Mucosa of descending colon (tissue), 3 donors: ENCODE data around the gene MRPL49. TPM values are rescaled to one million over a fixed set of nuclear protein-coding genes. Genes with fewer than 3 reads are reported as not detected.

Experiments used
- ATAC-seq: fragments of 200-7000 bp; cut with Tn5 transposase; one replicate; pipeline ENCODE4 v1.9.1; 2020; ENCODE audit warnings: mild to moderate bottlenecking, moderate library complexity
- DNase-seq, 3 donors: peaks; one replicate each; pipeline ENCODE4 v3.0.0-alpha.2; 2020
- H3K36me3 ChIP-seq: fragments of 200-600 bp; one replicate; pipeline ENCODE4 v1.8.0; 2021; ENCODE audit warnings: low read depth, mild to moderate bottlenecking
- H3K4me1 ChIP-seq: fragments of 200-600 bp; one replicate; pipeline ENCODE4 v1.8.0; 2021; ENCODE audit warnings: low read depth, mild to moderate bottlenecking
- H3K4me3 ChIP-seq: fragments of 200-600 bp; one replicate; pipeline ENCODE4 v1.8.0; 2021; ENCODE audit warnings: mild to moderate bottlenecking
- H3K9me3 ChIP-seq: fragments of 200-600 bp; one replicate; pipeline ENCODE4 v1.8.0; 2021; ENCODE audit warnings: mild to moderate bottlenecking
- intact Hi-C, 2 donors: fragments of 100-400 bp; cut with DNase I in 1 of 2; cut with micrococcal nuclease in 1 of 2; formaldehyde crosslinking; loops; one replicate each; pipeline versions ENCODE4 v1.11.0 to v1.11.1; 2022; cut with DNase I, micrococcal nuclease
- total RNA-seq, 3 donors: library from RNA; stranded (reverse); fragmentation: NEBNext Ultra II Directional in 2 of 3; extraction: Animal tissue kit (Norgen Biotek cat#: 25700) in 2 of 3; gene quantifications; one replicate each; pipeline versions ENCODE4 v1.2.1 to v1.2.4, GENCODE V29; 2021 to 2023
- TF ChIP-seq, protein P1 (sequence below): fragments of 200-600 bp; IDR thresholded peaks from one replicate; pipeline ENCODE4 v1.8.0; 2022; ENCODE audit warnings: antibody characterized with exemption, mild to moderate bottlenecking
- donor health status: DM: no; HTN: no; CAD: no; lungs with moderate emphysema.
- donor health status: DM: no; HTN: no; CAD: no.
- donor health status: DM: no; HTN: yes; CAD: no.

MRPL49 gene
- total RNA-seq, 3 donors from 2014 or later = 42.6 to 48.5 (median 45.4) TPM

GRCh38 chr11:65157336-65157735, 35.2 kb downstream of the MRPL49 start:
- H3K36me3 ChIP-seq = no peaks in the 10 kb centered on the region
- DNase-seq (no peak), ATAC-seq (no peak)
- TF ChIP-seq, protein P1, sequence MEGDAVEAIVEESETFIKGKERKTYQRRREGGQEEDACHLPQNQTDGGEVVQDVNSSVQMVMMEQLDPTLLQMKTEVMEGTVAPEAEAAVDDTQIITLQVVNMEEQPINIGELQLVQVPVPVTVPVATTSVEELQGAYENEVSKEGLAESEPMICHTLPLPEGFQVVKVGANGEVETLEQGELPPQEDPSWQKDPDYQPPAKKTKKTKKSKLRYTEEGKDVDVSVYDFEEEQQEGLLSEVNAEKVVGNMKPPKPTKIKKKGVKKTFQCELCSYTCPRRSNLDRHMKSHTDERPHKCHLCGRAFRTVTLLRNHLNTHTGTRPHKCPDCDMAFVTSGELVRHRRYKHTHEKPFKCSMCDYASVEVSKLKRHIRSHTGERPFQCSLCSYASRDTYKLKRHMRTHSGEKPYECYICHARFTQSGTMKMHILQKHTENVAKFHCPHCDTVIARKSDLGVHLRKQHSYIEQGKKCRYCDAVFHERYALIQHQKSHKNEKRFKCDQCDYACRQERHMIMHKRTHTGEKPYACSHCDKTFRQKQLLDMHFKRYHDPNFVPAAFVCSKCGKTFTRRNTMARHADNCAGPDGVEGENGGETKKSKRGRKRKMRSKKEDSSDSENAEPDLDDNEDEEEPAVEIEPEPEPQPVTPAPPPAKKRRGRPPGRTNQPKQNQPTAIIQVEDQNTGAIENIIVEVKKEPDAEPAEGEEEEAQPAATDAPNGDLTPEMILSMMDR = no peak
- intact Hi-C loops = no loop called here
- H3K9me3 ChIP-seq = no peaks in the 10 kb centered on the region
- H3K4me3 ChIP-seq = no peak overlapping the region
- H3K4me1 ChIP-seq = no peaks in the 10 kb centered on the region

DNA sequence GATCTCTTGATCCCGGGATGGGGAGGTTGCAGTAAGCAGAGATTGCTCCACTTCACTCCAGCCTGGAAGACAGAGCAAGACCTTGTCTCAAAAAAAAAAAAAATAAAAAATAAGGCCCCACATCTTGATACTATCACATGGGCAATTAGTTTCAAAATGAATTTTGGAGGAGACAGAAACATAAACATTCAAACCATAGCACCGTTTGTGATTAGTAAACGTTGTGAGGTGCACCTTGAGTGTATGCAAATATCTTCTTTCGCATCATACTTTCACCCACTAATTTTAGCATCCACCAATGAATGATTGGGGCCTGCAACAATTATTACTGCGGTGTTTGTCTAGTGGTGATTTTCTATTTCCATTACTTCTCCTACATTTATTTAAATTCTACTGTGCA, 36.9 kb downstream of the MRPL49 start:
- Histone ChIP-seq H3K36me3 (no peaks in the 10 kb centered on the region), H3K4me3 (no peak overlapping the region), H3K9me3 (no peaks in the 10 kb centered on the region), H3K4me1 (no peaks in the 10 kb centered on the region)
- ATAC-seq (no peak), DNase-seq (no peak)
- TF ChIP-seq, protein P1 = no peak
- intact Hi-C loops = no loop called here

DNA sequence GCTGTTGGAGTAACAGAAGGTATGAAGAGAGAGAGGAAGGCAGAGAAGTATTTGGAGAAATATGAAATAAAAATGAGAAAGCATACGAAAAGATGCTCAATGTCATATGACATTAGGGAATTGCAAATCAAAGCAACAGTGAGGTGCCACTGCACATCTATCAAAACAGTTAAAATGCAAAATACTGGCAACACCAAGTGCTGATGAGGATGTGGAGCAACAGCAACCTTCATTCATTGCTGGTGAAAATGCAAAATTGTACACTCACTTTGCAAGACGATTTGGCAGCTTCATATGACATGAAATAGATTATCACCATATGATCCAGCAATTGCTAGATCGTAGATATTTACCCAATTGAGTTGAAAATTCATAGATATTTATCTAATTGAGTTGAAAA, 38.5 kb downstream of the MRPL49 start:
- DNase-seq (no peak), ATAC-seq (no peak)
- intact Hi-C loops = no loop called here
- no peaks in the 10 kb centered on the region for H3K9me3 ChIP-seq
- TF ChIP-seq, protein P1 = no peak
- no peaks in the 10 kb centered on the region for H3K36me3 ChIP-seq
- H3K4me3 ChIP-seq = no peak overlapping the region
- peaks cover 4% of the 10 kb centered on the region for H3K4me1 ChIP-seq

DNA sequence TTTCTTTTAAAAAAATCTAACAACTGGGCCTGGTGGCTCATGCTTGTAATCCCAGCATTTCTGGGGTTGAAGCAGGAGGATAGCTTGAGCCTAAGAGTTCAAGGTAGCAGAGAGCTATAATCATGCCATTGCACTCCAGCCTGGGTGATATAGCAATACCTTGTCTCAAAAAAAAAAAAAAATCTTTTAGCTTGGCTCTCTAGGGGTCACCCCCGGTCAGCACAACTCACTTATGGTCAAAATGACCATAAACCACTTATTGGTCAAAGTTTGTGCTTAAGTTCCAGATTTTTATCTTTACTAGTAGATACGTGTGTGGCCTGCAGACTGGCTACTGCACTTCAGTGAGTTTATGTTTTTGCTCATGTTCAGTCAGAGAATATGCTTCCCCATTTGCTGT, 41.6 kb downstream of the MRPL49 start:
- Histone ChIP-seq H3K4me1 (peaks cover 4% of the 10 kb centered on the region), H3K36me3 (no peaks in the 10 kb centered on the region), H3K9me3 (no peaks in the 10 kb centered on the region), H3K4me3 (no peak overlapping the region)
- DNase-seq (no peak), ATAC-seq (no peak)
- TF ChIP-seq, protein P1 = no peak
- intact Hi-C loops = no loop called here

- H3K36me3 ChIP-seq = no peaks in the 10 kb centered on the region
- ATAC-seq (peak; percentile 81), DNase-seq (peak in 2 of 3 donors; percentile 67 to 72)
- H3K4me3 ChIP-seq = no peak overlapping the region
- no peaks in the 10 kb centered on the region for H3K9me3 ChIP-seq
- peaks cover 4% of the 10 kb centered on the region for H3K4me1 ChIP-seq
- intact Hi-C loops = no loop called here
- TF ChIP-seq, protein P1 = no peak
Measured at GRCh38 chr11:65165410-65166317, 43.5 kb downstream of the MRPL49 start.
